K562 (cell line): ENCODE measurements around the gene TNFRSF19.

Source experiments
- CEBPB ChIP-seq: fragments of 450-650 bp; IDR thresholded peaks from 2 replicates; pipeline ENCODE4 v1.6.1; 2016; ENCODE audit warnings: missing genetic modification characterization, missing compliant biosample characterization
- CREB1 ChIP-seq, 2 experiments: sonication (generic) in 1 of 2; formaldehyde crosslinking in 1 of 2; IDR thresholded peaks; 2 replicates each; pipeline versions ENCODE4 v1.6.1 to v1.8.0; 2012 to 2022; ENCODE audit warnings: inconsistent platforms in 1 of 2, mild to moderate bottlenecking in 1 of 2, missing genetic modification reagents in 1 of 2, moderate library complexity in 1 of 2
- FOXK2 ChIP-seq, 2 experiments: fragments of 450-650 bp; IDR thresholded peaks in 1 of 2; conservative IDR thresholded peaks in 1 of 2; 2 replicates each; pipeline ENCODE4 v1.6.1; 2016; ENCODE audit warnings: low read depth in 2 of 2, mild to moderate bottlenecking in 1 of 2

GRCh38 chr13:23632048-23632582, 61.9 kb downstream of the TNFRSF19 start:
- TF ChIP-seq CEBPB (tag) = no peak
- TF ChIP-seq CREB1 (IDR thresholded peaks at IDR 0.05) = no peak
- TF ChIP-seq CREB1 (CRISPR knock-in tag; IDR thresholded peaks at IDR 0.05) = no peak
- TF ChIP-seq FOXK2 (conservative IDR thresholded peaks at IDR 0.05 in 1 of 2, IDR thresholded peaks at IDR 0.05 in 1 of 2; ENCODE audit: low read depth in 2 of 2) = no peak
